Umbilical cord (tissue), 2 donors: Measurements from ENCODE around the gene DCDC2C. TPM values are rescaled to one million over a fixed set of nuclear protein-coding genes. Genes with fewer than 3 reads are reported as not detected.

ENCODE experiments used
- DNase-seq: peaks from one replicate; pipeline ENCODE4 v3.0.0-alpha.2; 2015; ENCODE audit warnings: low spot score
- total RNA-seq: library from RNA; depleted of rRNA; stranded (reverse); fragments of >200 nt; gene quantifications from one replicate; pipeline ENCODE4 v1.2.3, GENCODE V29; 2014; ENCODE audit warnings: low replicate concordance; ENCODE audit not compliant: insufficient read depth

DCDC2C gene
- total RNA-seq, 1 donor from 2014 or later = 1.7 TPM

DNA sequence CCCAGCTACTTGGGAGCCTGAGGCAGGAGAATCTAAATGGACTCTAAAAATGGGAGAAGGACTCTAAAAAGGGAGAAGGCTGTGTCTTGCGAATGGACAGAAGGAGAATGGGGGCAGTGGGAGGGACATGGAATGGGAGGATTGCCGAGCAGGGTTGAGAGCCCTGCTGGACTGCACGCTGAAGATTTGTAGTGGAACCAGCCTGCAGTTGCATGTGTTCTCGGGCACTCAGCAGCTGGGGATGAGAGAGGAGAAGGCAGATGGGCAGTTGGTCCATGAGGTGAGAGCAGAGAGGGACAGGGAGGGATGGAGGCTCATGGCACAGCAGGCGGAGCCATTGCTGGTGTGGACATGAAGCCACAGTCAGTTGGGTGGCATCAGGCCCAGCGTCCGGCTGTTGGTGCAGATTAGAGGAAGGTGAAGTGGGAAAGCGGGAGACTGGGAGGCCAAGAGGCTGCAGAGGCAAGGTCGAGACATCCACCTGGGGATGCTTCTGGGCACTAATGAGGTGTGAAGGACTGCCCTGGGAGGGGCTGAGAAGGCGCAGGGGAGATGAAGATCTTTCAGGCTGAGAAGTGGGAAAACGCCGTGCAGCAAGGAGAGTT, 40.7 kb downstream of the DCDC2C start:
- DNase-seq = no peak

GRCh38 chr2:3745920-3746319, 42.5 kb downstream of the DCDC2C start:
- no peak for DNase-seq

- no peak for DNase-seq
These were observed 43.8 kb downstream of the DCDC2C start for GRCh38 chr2:3747032-3747654.

DNA sequence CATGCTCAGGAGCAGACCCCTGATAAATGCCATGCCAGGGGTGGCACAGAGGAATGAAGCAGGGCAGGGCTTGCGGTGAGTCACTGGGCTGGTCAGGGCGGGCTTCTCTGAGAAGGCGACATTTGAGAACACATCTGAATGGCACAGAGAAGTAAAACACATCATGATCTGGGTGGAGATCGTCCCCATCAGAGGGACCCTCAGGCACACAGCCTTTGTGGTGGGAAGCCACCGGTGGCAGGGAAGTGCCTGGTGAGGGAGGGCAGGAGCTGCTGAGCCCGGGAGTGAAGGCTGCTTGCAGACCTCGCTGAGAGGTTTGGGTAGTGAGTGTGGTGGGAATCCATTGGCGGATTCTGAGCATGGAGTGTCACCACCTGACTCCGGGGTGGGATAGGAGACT, 44.5 kb downstream of the DCDC2C start:
- no peak for DNase-seq

DNA sequence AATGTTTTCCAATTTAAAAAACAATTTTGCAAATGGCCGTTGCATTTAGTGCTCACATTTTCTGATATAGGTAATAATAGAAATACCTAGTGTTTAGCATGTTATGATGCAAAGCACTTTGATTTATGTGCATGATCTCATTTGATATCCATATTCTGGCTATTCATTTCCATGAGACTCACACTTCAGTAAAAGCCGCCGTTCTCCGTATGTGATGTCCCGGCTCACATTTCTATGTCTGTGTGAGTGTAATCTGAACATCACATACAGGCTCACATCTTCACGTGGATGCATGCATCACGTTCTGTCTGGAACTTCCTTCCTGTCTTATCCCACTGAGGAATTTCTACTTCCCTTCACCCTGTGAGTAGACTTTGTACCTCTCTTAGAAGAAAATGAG, 45.8 kb downstream of the DCDC2C start:
- DNase-seq = no peak

DNA sequence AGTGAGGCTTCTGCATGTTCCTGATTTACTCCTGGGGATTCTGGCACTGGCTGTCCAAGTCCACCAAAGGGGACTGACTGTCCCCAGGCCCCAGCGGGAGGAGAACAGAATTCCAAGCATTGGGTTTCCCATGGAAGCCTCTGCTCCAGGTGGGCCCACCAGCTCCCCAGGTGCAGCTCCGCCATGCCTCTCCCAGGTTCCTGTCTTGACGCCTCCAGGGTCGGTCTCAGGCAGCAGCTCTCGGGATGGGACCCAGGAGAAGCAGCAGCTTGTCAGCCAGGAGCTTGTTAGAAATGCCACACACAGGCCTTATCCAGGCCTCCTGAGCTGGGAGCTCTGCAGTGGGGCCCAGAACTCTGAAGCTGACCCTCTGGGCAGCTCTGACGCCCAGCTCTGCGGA, 47.9 kb downstream of the DCDC2C start:
- DNase-seq = no peak

GRCh38 chr2:3751806-3752205, 48.4 kb downstream of the DCDC2C start:
- no peak for DNase-seq

DNA sequence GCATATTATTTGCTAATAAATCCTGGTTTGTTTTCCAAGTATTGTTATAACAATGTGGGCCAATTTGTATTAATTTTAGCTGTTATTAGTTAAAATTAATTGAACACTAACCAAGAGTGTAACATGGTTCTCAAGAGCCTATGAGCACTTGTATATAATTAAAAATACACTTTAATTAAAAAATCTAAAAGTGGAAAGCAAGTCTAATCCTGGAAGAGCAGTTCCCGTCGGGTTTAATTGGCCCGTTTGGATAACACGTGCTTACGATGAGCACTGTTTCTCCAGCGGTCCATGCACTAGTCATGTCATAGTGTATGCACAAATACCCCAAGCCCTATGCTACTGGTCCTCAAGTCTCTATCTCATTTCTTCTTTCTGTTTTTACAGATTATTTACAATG, 49.0 kb downstream of the DCDC2C start:
- DNase-seq = no peak

DNA sequence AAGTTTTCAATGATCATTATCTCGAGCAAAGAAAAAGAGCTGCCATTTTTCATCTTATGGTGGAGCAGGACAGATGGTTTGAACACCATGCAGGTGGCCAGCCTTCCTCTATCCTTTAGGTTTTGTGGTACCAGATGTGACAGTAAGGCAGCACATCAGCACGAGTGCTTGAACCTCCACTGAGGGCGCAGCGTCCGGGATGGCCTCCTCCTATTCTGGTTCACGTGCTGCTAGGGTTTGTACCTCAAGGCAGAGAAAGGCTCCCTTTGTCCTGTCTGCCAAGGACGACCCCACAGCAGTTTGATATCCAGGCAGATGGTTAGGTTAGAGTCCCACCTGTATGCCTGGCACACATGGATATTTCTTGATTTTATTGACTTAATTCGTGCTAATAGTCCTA, 50.2 kb downstream of the DCDC2C start:
- no peak for DNase-seq

DNA sequence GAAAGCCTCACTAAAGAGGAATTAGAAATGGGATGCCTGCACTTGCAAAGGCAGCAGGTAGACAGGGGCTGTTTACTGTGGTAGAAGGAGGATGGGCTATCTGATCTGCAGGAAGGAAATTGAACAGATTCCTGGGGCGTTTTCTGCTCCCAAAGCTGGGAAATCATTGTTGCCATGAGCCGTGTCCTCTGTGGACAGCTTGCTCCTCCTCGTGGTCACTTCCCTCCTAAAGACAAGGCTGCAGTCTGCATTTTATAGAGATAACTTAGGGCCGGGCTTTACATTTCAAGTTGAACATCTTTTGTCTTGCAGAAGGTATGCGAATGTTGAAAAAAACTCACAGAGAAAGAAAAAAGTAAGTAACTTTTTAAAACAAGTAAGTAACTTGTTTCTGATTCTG, 50.9 kb downstream of the DCDC2C start:
- no peak for DNase-seq

DNA sequence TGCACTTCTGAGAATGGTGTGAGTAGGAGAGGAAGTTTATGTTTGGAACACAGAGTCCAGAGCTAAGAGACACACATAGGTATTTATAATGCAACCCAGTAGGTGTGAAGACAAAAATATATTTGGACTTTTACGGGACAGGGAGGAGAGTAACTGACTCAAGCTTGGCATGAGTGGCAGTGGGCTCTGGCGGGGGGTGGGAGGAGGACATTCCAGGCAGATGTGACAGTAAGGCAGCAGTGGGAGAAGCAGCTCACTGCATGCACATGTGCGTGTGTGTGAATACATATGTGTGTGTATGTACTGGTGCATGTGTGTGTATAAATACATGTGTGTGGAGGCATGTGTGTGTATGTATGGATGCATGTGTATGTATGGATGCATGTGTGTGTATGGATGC, 51.4 kb downstream of the DCDC2C start:
- DNase-seq = no peak

DNA sequence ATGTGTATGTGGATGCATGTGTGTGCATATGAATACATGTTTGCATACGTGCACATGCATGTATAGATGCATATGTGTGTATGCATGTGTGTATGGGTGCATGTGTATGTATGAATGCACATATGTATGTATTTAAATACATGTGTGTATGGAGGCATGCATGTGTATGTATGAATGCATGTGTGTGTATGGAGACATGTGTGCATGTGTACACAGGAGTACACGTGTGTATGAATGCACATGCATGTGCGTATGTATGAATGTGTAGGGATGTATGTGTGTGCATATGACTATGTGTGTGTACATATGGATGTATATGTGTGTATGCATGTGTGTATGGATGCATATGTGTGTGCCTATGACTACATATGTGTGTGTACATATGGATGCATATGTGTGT, 51.9 kb downstream of the DCDC2C start:
- DNase-seq = no peak

DNA sequence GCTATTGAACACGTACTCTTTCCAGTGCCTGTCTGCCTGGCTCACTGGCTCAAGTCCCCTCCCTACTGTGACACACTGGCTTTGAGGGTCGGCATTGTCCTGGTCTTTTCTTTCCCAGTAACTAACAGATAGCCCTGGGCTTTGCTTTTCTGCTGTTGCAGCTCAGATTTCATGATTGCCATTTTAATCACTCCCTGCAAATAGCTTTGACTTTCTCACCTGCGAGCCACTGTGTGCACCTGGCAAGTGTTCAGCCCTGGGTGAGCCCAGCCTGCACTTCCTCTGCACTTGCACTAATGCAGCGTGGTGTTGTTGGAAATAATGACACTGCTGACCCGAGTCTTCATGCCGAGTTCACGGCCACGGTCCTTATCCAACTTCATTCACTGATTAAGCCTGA, 52.9 kb downstream of the DCDC2C start:
- no peak for DNase-seq

GRCh38 chr2:3758906-3759305, 55.5 kb downstream of the DCDC2C start:
- no peak for DNase-seq

DNA sequence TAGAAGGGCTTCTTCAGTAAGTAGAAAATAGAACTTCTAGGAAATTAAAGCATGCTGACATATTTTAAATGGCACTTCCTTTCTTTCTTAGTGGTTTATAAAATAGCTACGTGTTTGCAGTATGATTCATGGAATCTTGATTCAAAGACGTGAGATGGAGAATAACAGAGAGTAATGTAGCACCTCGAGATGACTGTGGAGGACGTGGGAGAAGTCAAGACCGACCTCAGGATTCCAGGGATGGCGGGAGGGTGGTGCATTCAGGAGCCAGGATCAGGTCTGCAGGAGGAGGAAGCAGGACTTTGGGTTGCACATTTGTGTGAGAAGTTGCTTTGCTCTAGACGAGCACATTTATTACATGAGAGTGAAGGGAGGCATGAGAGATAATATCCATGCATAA, 56.0 kb downstream of the DCDC2C start:
- no peak for DNase-seq

GRCh38 chr2:3759761-3760160, 56.4 kb downstream of the DCDC2C start:
- no peak for DNase-seq

DNA sequence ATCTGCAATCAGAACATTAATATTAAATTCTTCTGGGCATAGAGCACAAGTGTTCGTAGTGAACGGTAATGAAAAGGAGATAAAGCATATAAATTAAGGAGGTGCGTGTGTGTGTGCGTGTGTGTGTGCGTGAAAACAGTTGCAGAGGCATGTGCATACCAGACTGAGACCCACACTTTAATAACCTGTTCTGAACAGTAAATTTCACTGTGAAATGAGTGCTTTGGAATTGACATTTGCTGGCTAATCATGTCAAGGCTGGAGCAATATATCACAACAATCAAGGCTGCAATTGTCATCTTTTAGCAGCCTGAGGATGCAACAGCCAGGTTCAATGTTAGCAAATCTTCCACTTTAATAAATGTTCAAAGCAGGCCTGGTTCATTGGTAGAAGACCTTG, 57.9 kb downstream of the DCDC2C start:
- no peak for DNase-seq

- DNase-seq = no peak
These were observed 59.5 kb downstream of the DCDC2C start for GRCh38 chr2:3762771-3763447.

- no peak for DNase-seq
These were observed 63.4 kb downstream of the DCDC2C start for GRCh38 chr2:3766824-3767223.

DNA sequence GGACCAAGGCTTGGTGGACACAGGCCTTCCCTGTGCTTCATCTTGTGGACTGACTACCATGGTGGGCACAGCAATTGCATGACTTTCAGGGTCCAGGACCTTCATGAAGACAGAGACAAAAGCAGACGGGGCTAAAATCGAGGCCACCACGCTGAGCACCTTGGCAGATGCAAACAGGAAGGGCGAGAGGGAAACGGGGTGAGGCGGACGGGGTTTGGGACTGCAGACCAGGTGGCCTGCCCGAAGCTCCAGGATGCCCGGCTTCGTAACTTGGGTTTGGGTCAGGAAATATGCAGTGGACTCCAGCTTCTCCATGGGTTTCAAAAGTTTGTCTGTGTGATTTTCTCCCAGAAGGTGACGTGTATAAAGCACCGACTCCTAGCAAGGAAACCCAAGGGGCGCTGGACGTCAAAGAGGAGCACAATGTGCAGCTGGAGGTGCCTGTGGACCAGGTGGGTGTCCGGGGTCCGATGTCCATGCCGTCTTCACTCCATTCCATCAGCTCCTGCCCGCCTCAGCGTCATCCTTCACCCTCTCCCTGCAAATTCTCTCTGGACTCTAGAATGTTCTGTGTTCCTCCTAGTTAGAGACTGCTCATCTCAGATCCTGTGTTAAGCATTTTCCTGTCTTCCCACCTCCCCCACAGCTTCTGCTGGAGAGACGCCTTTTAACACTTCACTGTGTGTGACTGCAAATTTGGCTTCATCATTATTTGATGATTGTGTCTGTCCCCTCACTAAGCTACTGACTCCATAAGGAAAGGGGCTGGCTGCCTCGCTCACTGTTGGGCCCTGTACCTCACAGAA, 65.8 kb downstream of the DCDC2C start:
- DNase-seq = no peak

GRCh38 chr2:3769766-3770165, 66.4 kb downstream of the DCDC2C start:
- DNase-seq = no peak

- no peak for DNase-seq
These were observed 67.5 kb downstream of the DCDC2C start for GRCh38 chr2:3770724-3771415.
